Testis (tissue), 2 donors: ENCODE results near the gene STRIP2.

Source experiments
- CTCF ChIP-seq, 3 experiments: fragments of 450-650 bp in 2 of 3; fragments of 200-600 bp in 1 of 3; sonication (generic) in 1 of 3; IDR thresholded peaks; one replicate each; pipeline ENCODE4 v1.5.1; 2016 to 2019; ENCODE audit warnings: antibody characterized with exemption in 3 of 3, mild to moderate bottlenecking in 2 of 3, moderate library complexity in 1 of 3
- POLR2A ChIP-seq: fragments of 450-650 bp; IDR thresholded peaks from one replicate; pipeline ENCODE4 v1.6.1; 2017; ENCODE audit warnings: antibody characterized with exemption, mild to moderate bottlenecking, moderate library complexity

- no peak for TF ChIP-seq CTCF (IDR thresholded peaks at IDR 0.05)
- no peak for TF ChIP-seq POLR2A
Observed at GRCh38 chr7:129495987-129496386, 61.8 kb downstream of the STRIP2 start.
